Spleen (tissue), 11 donors: ENCODE results near the gene KAT6B. TPM values are rescaled to one million over a fixed set of nuclear protein-coding genes. Genes with fewer than 3 reads are reported as not detected.

Source experiments
- DNase-seq: peaks from one replicate; pipeline ENCODE4 v3.0.0-alpha.2; 2020
- H3K27ac ChIP-seq, 8 donors: fragments of 200-600 bp; sonication (generic) in 7 of 8; 1 replicate in 4 of 8; 2 replicates in 4 of 8; pipeline versions ENCODE4 v1.5.0 to v1.8.0; 2016 to 2021; ENCODE audit warnings: inconsistent platforms in 4 of 8, mild to moderate bottlenecking in 4 of 8, moderate library complexity in 1 of 8
- H3K27me3 ChIP-seq, 7 donors: fragments of 200-600 bp; sonication (generic) in 6 of 7; replicated peaks in 1 of 7; 1 replicate in 4 of 7; 2 replicates in 3 of 7; pipeline versions ENCODE4 v1.5.0 to v1.8.0; 2016 to 2021; ENCODE audit warnings: inconsistent platforms in 3 of 7, mild to moderate bottlenecking in 1 of 7
- H3K36me3 ChIP-seq, 6 donors: fragments of 200-600 bp; sonication (generic) in 5 of 6; 1 replicate in 4 of 6; 2 replicates in 2 of 6; pipeline versions ENCODE4 v1.5.0 to v1.8.0; 2016 to 2021; ENCODE audit warnings: inconsistent platforms in 2 of 6
- H3K4me1 ChIP-seq, 6 donors: fragments of 200-600 bp; sonication (generic) in 5 of 6; 1 replicate in 3 of 6; 2 replicates in 3 of 6; pipeline versions ENCODE4 v1.5.0 to v1.8.0; 2016 to 2021; ENCODE audit warnings: inconsistent platforms in 3 of 6
- H3K4me3 ChIP-seq, 8 donors: fragments of 200-600 bp; sonication (generic) in 7 of 8; 1 replicate in 4 of 8; 2 replicates in 4 of 8; pipeline versions ENCODE4 v1.5.0 to v1.8.0; 2016 to 2021; ENCODE audit warnings: inconsistent platforms in 4 of 8, mild to moderate bottlenecking in 4 of 8, moderate library complexity in 2 of 8
- H3K9me3 ChIP-seq, 8 donors: fragments of 200-600 bp; sonication (generic) in 7 of 8; 1 replicate in 4 of 8; 2 replicates in 4 of 8; pipeline versions ENCODE4 v1.5.0 to v1.8.0; 2016 to 2021; ENCODE audit warnings: inconsistent platforms in 4 of 8
- POLR2A ChIP-seq, 3 donors: fragments of 450-650 bp; IDR thresholded peaks; one replicate each; pipeline ENCODE4 v1.5.1; 2017; ENCODE audit warnings: antibody characterized with exemption in 3 of 3, mild to moderate bottlenecking in 1 of 3
- POLR2AphosphoS5 ChIP-seq, 3 donors: sonication (generic); formaldehyde crosslinking; IDR thresholded peaks; one replicate each; pipeline ENCODE4 v1.5.1; 2017; ENCODE audit warnings: antibody characterized with exemption in 3 of 3
- WGBS, 5 donors: extraction: QIAGEN DNeasy Blood & Tissue Kit in 3 of 5; methylation state at CpG; one replicate each; pipeline versions ENCODE4 v1.1.5 to v1.1.7; 2013 to 2018; 5-methylcytosine and 5-hydroxymethylcytosine counted together
- intact Hi-C: fragments of 100-400 bp; cut with DNase I; formaldehyde crosslinking; loops from one replicate; pipeline ENCODE4 v1.15.0; 2023; ENCODE audit warnings: low total_unique reads
- polyA plus RNA-seq, 3 donors: library from polyadenylated mRNA; stranded (reverse); fragments of 200-250 nt; gene quantifications; one replicate each; pipeline ENCODE4 v1.2.1, GENCODE V29; 2013
- total RNA-seq, 7 donors: library from RNA; depleted of rRNA in 3 of 7; stranded (reverse); fragments of >200 nt in 3 of 7; fragmentation: NEBNext Ultra II Directional in 4 of 7; extraction: Animal tissue kit (Norgen Biotek cat#: 25700) in 4 of 7; gene quantifications; one replicate each; pipeline versions ENCODE4 v1.1.0 to v1.2.1, GENCODE V29; 2016 to 2021
- TF ChIP-seq, protein P1 (sequence below), 11 experiments: fragments of 200-600 bp in 7 of 11; fragments of 450-650 bp in 4 of 11; sonication (generic) in 4 of 11; IDR thresholded peaks in 8 of 11; conservative IDR thresholded peaks in 3 of 11; 1 replicate in 7 of 11; 2 replicates in 4 of 11; pipeline versions ENCODE4 v1.4.0 to v1.8.0; 2016 to 2021; ENCODE audit warnings: antibody characterized with exemption in 11 of 11, inconsistent platforms in 4 of 11, mild to moderate bottlenecking in 1 of 11
- donor health status: healthy with polysubstance abuse.
- donor health status: DM: no; HTN: no; CAD: no; lungs with moderate emphysema.
- donor health status: DM: no; HTN: no; CAD: no.
- donor health status: Bipolar disorder and iron deficiency.
- donor health status: healthy.
- donor health status: DM: no; HTN: no; CAD: no.
- donor health status: DM: yes; HTN: yes; CAD: no.

Gene KAT6B
- total and polyA plus RNA-seq, 10 donors, result 2.9 to 61.0 (median 46.0) TPM

DNA sequence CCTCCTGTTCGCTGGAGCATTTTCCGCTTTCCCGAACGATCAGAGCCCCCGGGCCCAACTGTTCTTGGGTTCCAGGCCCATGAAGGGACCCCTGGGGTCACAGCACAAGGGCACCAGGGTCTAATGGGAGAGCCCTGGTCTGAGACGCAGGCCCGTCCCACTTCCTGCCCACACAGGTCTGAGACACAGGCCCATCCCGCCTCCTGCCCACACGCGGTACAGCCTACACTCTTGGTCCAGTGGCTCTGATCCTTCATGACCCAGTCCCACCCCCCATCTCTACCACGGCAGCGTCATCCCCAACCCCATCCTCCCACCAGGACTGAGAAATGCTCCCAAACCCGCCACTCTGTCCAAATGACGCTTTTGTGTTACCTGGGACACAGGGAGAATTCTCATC is 246.3 kb downstream of the KAT6B start:
- WGBS, 5 donors, result 84 to 89% (median 88%) methylated on average over 14 of the region's 14 CpGs
- no peak for DNase-seq

DNA sequence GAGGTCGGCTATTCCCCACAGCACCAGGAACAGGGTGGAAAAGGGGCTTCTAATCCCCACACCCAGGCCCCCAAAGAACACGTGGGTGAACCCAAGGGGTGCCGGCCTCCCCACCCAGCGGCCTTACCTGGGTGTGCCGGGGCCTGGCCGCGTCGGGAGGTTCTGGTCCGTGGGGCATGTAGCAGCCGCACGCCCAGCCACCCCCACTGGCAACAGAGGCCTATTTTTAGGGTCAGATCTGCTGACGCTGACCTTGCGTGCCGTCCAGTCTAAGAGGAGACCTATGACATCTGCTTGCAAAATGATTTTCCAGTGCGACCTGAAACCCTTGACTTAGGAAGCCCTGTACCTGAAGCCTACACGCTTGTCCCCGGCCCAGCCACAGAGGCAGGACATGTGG is 247.0 kb downstream of the KAT6B start:
- 88 to 97% (median 95%) methylated on average over 4 to 17 of the region's 17 CpGs for WGBS, 5 donors
- Histone ChIP-seq H3K27ac (no peak overlapping the region), H3K4me1 (peaks cover 0 to 4% (median 0%) of the 10 kb centered on the region in 6 donors), H3K4me3 (no peak overlapping the region), H3K9me3 (no peaks in the 10 kb centered on the region), H3K27me3 (no peaks in the 10 kb centered on the region), H3K36me3 (no peaks in the 10 kb centered on the region)
- TF ChIP-seq POLR2AphosphoS5 (IDR thresholded peaks at IDR 0.05) (no peak), POLR2A (IDR thresholded peaks at IDR 0.05) (no peak)
- TF ChIP-seq, protein P1, sequence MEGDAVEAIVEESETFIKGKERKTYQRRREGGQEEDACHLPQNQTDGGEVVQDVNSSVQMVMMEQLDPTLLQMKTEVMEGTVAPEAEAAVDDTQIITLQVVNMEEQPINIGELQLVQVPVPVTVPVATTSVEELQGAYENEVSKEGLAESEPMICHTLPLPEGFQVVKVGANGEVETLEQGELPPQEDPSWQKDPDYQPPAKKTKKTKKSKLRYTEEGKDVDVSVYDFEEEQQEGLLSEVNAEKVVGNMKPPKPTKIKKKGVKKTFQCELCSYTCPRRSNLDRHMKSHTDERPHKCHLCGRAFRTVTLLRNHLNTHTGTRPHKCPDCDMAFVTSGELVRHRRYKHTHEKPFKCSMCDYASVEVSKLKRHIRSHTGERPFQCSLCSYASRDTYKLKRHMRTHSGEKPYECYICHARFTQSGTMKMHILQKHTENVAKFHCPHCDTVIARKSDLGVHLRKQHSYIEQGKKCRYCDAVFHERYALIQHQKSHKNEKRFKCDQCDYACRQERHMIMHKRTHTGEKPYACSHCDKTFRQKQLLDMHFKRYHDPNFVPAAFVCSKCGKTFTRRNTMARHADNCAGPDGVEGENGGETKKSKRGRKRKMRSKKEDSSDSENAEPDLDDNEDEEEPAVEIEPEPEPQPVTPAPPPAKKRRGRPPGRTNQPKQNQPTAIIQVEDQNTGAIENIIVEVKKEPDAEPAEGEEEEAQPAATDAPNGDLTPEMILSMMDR (IDR thresholded peaks at IDR 0.05 in 8 of 11, conservative IDR thresholded peaks at IDR 0.05 in 3 of 11), result no peak
- intact Hi-C loops, result no loop called here
- DNase-seq, result no peak

More for the DNA sequence above, 246.3 kb downstream of the KAT6B start:
- Histone ChIP-seq H3K9me3 (no peaks in the 10 kb centered on the region), H3K36me3 (no peaks in the 10 kb centered on the region), H3K4me1 (peaks cover 0 to 4% (median 0%) of the 10 kb centered on the region in 6 donors), H3K27ac (no peak overlapping the region), H3K4me3 (no peak overlapping the region), H3K27me3 (no peaks in the 10 kb centered on the region)
- intact Hi-C loops, result no loop called here
- no peak for TF ChIP-seq POLR2AphosphoS5 (IDR thresholded peaks at IDR 0.05)
- no peak for TF ChIP-seq POLR2A (IDR thresholded peaks at IDR 0.05)
- TF ChIP-seq, protein P1 (IDR thresholded peaks at IDR 0.05 in 8 of 11, conservative IDR thresholded peaks at IDR 0.05 in 3 of 11), result no peak

DNA sequence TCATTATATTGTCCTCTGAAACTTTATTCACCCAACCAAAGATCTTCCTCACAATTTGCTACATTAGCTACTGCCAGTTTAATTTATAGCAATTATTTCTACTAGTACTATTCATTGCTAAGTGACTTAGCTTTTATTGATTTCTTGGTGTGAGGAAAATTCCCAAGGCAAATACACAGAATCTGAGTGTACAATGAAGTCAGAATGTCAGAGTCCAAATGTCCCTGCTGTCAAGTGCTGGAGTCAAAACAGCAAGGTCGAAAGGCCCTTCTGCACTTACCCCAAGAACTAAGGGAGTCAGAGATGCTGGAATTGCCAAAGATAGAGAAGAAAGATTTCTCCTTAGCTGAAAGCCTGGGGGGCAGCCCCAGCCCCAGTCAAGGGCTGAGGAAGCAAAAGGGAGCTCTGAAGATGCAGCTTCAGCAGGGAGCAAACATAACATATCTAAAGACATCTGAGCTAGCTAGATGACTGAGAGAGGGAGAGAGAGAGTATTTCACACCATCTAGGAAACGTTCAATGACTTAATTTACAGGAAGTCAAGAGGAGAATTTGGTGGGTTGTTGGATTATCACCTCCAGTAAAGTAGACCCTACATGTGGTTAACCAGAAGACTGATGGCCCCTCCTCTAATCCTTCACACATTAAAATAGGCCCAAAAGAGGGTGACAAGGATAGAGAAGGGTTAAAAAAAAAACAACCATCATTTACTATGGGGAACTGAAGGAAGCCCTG is 248.5 kb downstream of the KAT6B start:
- intact Hi-C loops, result no loop called here
- no peaks in the 10 kb centered on the region for H3K9me3 ChIP-seq
- H3K27ac ChIP-seq, result no peak overlapping the region
- no peak for DNase-seq
- 39 to 55% (median 49%) methylated on average over 2 of the region's 2 CpGs for WGBS, 5 donors
- TF ChIP-seq POLR2A (IDR thresholded peaks at IDR 0.05) (no peak), POLR2AphosphoS5 (IDR thresholded peaks at IDR 0.05) (no peak)
- TF ChIP-seq, protein P1 (IDR thresholded peaks at IDR 0.05 in 8 of 11, conservative IDR thresholded peaks at IDR 0.05 in 3 of 11), result no peak
- no peak overlapping the region for H3K4me3 ChIP-seq
- H3K36me3 ChIP-seq, result no peaks in the 10 kb centered on the region
- no peaks in the 10 kb centered on the region for H3K27me3 ChIP-seq
- H3K4me1 ChIP-seq, result peaks cover 0 to 4% (median 0%) of the 10 kb centered on the region in 6 donors

DNA sequence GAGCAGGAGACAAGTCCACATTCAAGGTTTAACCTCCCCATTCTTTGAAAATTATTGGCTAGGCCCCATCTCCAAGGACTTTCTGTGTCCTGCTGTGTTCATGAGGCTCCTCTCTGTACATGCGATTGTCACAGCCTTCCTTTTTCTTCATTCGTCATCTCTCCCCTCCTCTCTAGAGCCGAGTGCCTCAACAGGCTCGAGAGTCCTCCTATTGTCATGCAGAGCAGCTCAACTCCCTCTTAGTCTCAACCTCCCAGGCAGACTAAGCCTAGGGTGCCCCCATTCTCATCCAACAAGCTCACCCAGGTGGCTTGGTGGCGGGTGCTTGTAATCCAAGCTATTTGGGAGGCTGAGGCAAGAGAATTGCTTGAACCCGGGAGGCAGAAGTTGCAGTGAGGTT is 249.9 kb downstream of the KAT6B start:
- no peak overlapping the region for H3K4me3 ChIP-seq
- 87 to 93% (median 91%) methylated on average over 6 of the region's 6 CpGs for WGBS, 5 donors
- peaks cover 0 to 4% (median 0%) of the 10 kb centered on the region in 6 donors for H3K4me1 ChIP-seq
- H3K27me3 ChIP-seq, result no peaks in the 10 kb centered on the region
- H3K36me3 ChIP-seq, result no peaks in the 10 kb centered on the region
- H3K9me3 ChIP-seq, result peaks cover 0 to 5% (median 3%) of the 10 kb centered on the region in 8 donors
- no peak for DNase-seq
- TF ChIP-seq POLR2A (IDR thresholded peaks at IDR 0.05), result no peak
- intact Hi-C loops, result no loop called here
- no peak overlapping the region for H3K27ac ChIP-seq
